Fibroblast of lung (primary cell): ENCODE results near the gene IGDCC3.

Source experiments
- CTCF ChIP-seq, 2 donors: IDR thresholded peaks in 1 of 2; conservative IDR thresholded peaks in 1 of 2; 1 replicate in 1 of 2; 2 replicates in 1 of 2; pipeline ENCODE4 v1.5.1; 2011 to 2012; ENCODE audit warnings: low read length in 2 of 2, control low read depth in 1 of 2, inconsistent platforms in 1 of 2, low read depth in 1 of 2, mild to moderate bottlenecking in 1 of 2
- EZH2 ChIP-seq: IDR thresholded peaks from 2 replicates; pipeline ENCODE4 v1.5.1; 2012; ENCODE audit warnings: low read length, control low read depth, mild to moderate bottlenecking; ENCODE audit errors: missing control alignments

- TF ChIP-seq CTCF (conservative IDR thresholded peaks at IDR 0.05 in 1 of 2, IDR thresholded peaks at IDR 0.05 in 1 of 2; ENCODE audit: low read depth in 1 of 2, low read length in 2 of 2) (no peak), EZH2 (no peak)
Observed at GRCh38 chr15:65343374-65343981, 34.3 kb downstream of the IGDCC3 start.
